Neural cell (in vitro differentiated cells): Measurements from ENCODE around the gene ASIC4. TPM values are rescaled to one million over a fixed set of nuclear protein-coding genes. Genes with fewer than 3 reads are reported as not detected.

Experiments
- H2AFZ ChIP-seq: fragments of 200-600, 300-800 bp; sonication (generic), shearing (Covaris generic); 2 replicates; pipeline ENCODE4 v1.6.0; 2014; ENCODE audit warnings: low read depth, mild to moderate bottlenecking, antibody characterized with exemption, low read length, moderate library complexity
- H3F3A ChIP-seq: fragments of 200-600 bp; shearing (Covaris generic); 2 replicates; pipeline ENCODE4 v1.6.1; 2016; ENCODE audit warnings: mild to moderate bottlenecking, moderate library complexity, mixed read lengths, antibody characterized with exemption, low read length; ENCODE audit not compliant: insufficient read depth, poor library complexity, severe bottlenecking
- H3K27ac ChIP-seq: fragments of 200-600, 300-800 bp; sonication (generic), shearing (Covaris generic); 2 replicates; pipeline ENCODE4 v1.5.1; 2014; ENCODE audit warnings: mild to moderate bottlenecking, low read length, moderate library complexity
- H3K27me3 ChIP-seq: fragments of 300-800, 200-600 bp; sonication (generic), shearing (Covaris generic); 2 replicates; pipeline ENCODE4 v1.6.0; 2014; ENCODE audit warnings: mild to moderate bottlenecking, low read depth, low read length, moderate library complexity; ENCODE audit not compliant: insufficient read depth
- H3K36me3 ChIP-seq: fragments of 300-800, 200-600 bp; sonication (generic), shearing (Covaris generic); 2 replicates; pipeline ENCODE4 v1.5.1; 2014; ENCODE audit warnings: mild to moderate bottlenecking, antibody characterized with exemption, low read length, moderate library complexity; ENCODE audit not compliant: insufficient read depth
- H3K4me2 ChIP-seq: fragments of 300-800, 200-600 bp; sonication (generic), shearing (Covaris generic); 2 replicates; pipeline ENCODE4 v1.6.0; 2014; ENCODE audit warnings: mild to moderate bottlenecking, low read length
- H3K4me3 ChIP-seq: fragments of 300-800, 200-600 bp; sonication (generic), shearing (Covaris generic); 2 replicates; pipeline ENCODE4 v1.5.1; 2014; ENCODE audit warnings: mild to moderate bottlenecking, low read length, moderate library complexity
- H3K79me2 ChIP-seq: fragments of 200-600 bp; shearing (Covaris generic); replicated peaks from 2 replicates; pipeline ENCODE4 v1.6.0; 2014; ENCODE audit warnings: mild to moderate bottlenecking, low read length, moderate library complexity; ENCODE audit not compliant: insufficient read depth
- H3K9ac ChIP-seq: fragments of 300-800, 200-600 bp; sonication (generic), shearing (Covaris generic); 2 replicates; pipeline ENCODE4 v1.6.1; 2016; ENCODE audit warnings: mild to moderate bottlenecking, low read length, mixed read lengths
- H3K9me2 ChIP-seq: fragments of 200-600 bp; shearing (Covaris generic); 2 replicates; pipeline ENCODE4 v1.6.1; 2016; ENCODE audit warnings: mild to moderate bottlenecking, low read length, mixed read lengths; ENCODE audit not compliant: insufficient read depth
- H3K9me3 ChIP-seq: fragments of 200-600, 300-800 bp; sonication (generic), shearing (Covaris generic); 2 replicates; pipeline ENCODE4 v1.6.1; 2016; ENCODE audit warnings: mild to moderate bottlenecking, mixed run types, low read length, moderate library complexity, mixed read lengths
- H4K20me1 ChIP-seq: fragments of 200-600 bp; shearing (Covaris generic); 2 replicates; pipeline ENCODE4 v1.6.1; 2016; ENCODE audit warnings: mild to moderate bottlenecking, mixed run types; ENCODE audit not compliant: insufficient read depth
- EP300 ChIP-seq: fragments of 450-650 bp; conservative IDR thresholded peaks from 2 replicates; pipeline ENCODE4 v1.6.1; 2014; ENCODE audit warnings: antibody characterized with exemption, mild to moderate bottlenecking, moderate library complexity; ENCODE audit not compliant: poor library complexity, severe bottlenecking
- EZH2 ChIP-seq: fragments of 200-600, 300-800 bp; shearing (Covaris generic), sonication (generic); IDR thresholded peaks from 2 replicates; pipeline ENCODE4 v1.6.1; 2014; ENCODE audit warnings: antibody characterized with exemption, low read length, borderline replicate concordance, mild to moderate bottlenecking; ENCODE audit not compliant: insufficient read depth, poor library complexity, severe bottlenecking
- MXI1 ChIP-seq: fragments of 450-650 bp; conservative IDR thresholded peaks from 2 replicates; pipeline ENCODE4 v1.6.1; 2014; ENCODE audit warnings: antibody characterized with exemption, mild to moderate bottlenecking; ENCODE audit not compliant: poor library complexity, severe bottlenecking
- POLR2AphosphoS5 ChIP-seq: IDR thresholded peaks from 2 replicates; pipeline ENCODE4 v1.6.1; 2012
- RAD21 ChIP-seq: fragments of 450-650 bp; conservative IDR thresholded peaks from 2 replicates; pipeline ENCODE4 v1.6.1; 2014; ENCODE audit warnings: antibody characterized with exemption, mild to moderate bottlenecking, moderate library complexity
- REST ChIP-seq: IDR thresholded peaks from 2 replicates; pipeline ENCODE4 v1.6.1; 2012; ENCODE audit warnings: borderline replicate concordance
- SMC3 ChIP-seq: fragments of 450-650 bp; conservative IDR thresholded peaks from 2 replicates; pipeline ENCODE4 v1.6.1; 2014; ENCODE audit warnings: antibody characterized with exemption, mild to moderate bottlenecking, moderate library complexity; ENCODE audit not compliant: poor library complexity
- TAF1 ChIP-seq: IDR thresholded peaks from 2 replicates; pipeline ENCODE4 v1.6.1; 2012; ENCODE audit warnings: low read depth
- polyA plus RNA-seq: library from polyadenylated mRNA; depleted of rRNA; stranded (reverse); fragments of >200 nt; gene quantifications from 2 replicates; pipeline ENCODE4 v1.2.3, GENCODE V29; 2014
- TF ChIP-seq, protein P1 (sequence below): fragments of 450-650 bp; IDR thresholded peaks from 2 replicates; pipeline ENCODE4 v1.5.1; 2014; ENCODE audit warnings: antibody characterized with exemption, mild to moderate bottlenecking, moderate library complexity; ENCODE audit not compliant: poor library complexity, severe bottlenecking

The ASIC4 gene
- polyA plus RNA-seq, 1 donor from 2014 or later = 2.7 TPM

GRCh38 chr2:219466816-219467735 lies 47.2 kb upstream of the ASIC4 start:
- Histone ChIP-seq H4K20me1 (no peaks in the 10 kb centered on the region), H3K9me3 (no peaks in the 10 kb centered on the region), H3K9ac (no peak overlapping the region), H3K4me3 (no peak overlapping the region), H3K27ac (no peak overlapping the region), H3K4me2 (no peak overlapping the region), H2AFZ (no peak overlapping the region), H3K79me2 (no peaks in the 10 kb centered on the region), H3K36me3 (no peaks in the 10 kb centered on the region), H3K9me2 (no peaks in the 10 kb centered on the region), H3F3A (no peaks in the 10 kb centered on the region), H3K27me3 (no peaks in the 10 kb centered on the region)
- TF ChIP-seq REST (no peak), MXI1 (no peak), EZH2 (no peak), TAF1 (no peak), EP300 (no peak), POLR2AphosphoS5 (no peak), RAD21 (no peak), SMC3 (no peak)
- TF ChIP-seq, protein P1, sequence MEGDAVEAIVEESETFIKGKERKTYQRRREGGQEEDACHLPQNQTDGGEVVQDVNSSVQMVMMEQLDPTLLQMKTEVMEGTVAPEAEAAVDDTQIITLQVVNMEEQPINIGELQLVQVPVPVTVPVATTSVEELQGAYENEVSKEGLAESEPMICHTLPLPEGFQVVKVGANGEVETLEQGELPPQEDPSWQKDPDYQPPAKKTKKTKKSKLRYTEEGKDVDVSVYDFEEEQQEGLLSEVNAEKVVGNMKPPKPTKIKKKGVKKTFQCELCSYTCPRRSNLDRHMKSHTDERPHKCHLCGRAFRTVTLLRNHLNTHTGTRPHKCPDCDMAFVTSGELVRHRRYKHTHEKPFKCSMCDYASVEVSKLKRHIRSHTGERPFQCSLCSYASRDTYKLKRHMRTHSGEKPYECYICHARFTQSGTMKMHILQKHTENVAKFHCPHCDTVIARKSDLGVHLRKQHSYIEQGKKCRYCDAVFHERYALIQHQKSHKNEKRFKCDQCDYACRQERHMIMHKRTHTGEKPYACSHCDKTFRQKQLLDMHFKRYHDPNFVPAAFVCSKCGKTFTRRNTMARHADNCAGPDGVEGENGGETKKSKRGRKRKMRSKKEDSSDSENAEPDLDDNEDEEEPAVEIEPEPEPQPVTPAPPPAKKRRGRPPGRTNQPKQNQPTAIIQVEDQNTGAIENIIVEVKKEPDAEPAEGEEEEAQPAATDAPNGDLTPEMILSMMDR = no peak

- Histone ChIP-seq H2AFZ (no peak overlapping the region), H4K20me1 (no peaks in the 10 kb centered on the region), H3K9me2 (no peaks in the 10 kb centered on the region), H3K27ac (no peak overlapping the region), H3K4me2 (no peak overlapping the region), H3K9me3 (no peaks in the 10 kb centered on the region), H3K79me2 (no peaks in the 10 kb centered on the region), H3K9ac (no peak overlapping the region), H3K4me3 (no peak overlapping the region), H3F3A (no peaks in the 10 kb centered on the region), H3K36me3 (no peaks in the 10 kb centered on the region), H3K27me3 (no peaks in the 10 kb centered on the region)
- no peak for TF ChIP-seq REST
- TF ChIP-seq, protein P1 = no peak
- no peak for TF ChIP-seq EZH2
- TF ChIP-seq TAF1 = no peak
- TF ChIP-seq POLR2AphosphoS5 = no peak
- no peak for TF ChIP-seq EP300
- TF ChIP-seq SMC3 = no peak
- TF ChIP-seq MXI1 = no peak
- TF ChIP-seq RAD21 = no peak
Observed at GRCh38 chr2:219467736-219468075, 46.6 kb upstream of the ASIC4 start.
